WTC11 (cell line): ENCODE data around the gene ZNF565. TPM values are rescaled to one million over a fixed set of nuclear protein-coding genes. Genes with fewer than 3 reads are reported as not detected.

Experiments used
- ATAC-seq: fragments of 200-7000 bp; cut with Tn5 transposase; 2 replicates; pipeline ENCODE4 v1.10.0; 2021; ENCODE audit warnings: mild to moderate bottlenecking, moderate library complexity
- CTCF ChIA-PET: fragments of 300-600 bp; sonication (Branson Sonifier 250); formaldehyde crosslinking; loops from one replicate; lab custom pipeline; 2021; ENCODE audit warnings: antibody characterized with exemption; lab: Charles Lee
- POLR2A ChIA-PET: fragments of 350-600 bp; sonication (Branson Sonifier 250); formaldehyde crosslinking; loops from one replicate; lab custom pipeline; 2021; ENCODE audit warnings: antibody characterized with exemption; lab: Charles Lee
- DNase-seq: peaks from one replicate; pipeline ENCODE4 v3.0.0; 2021; ENCODE audit warnings: low spot score
- H3K27ac Mint-ChIP-seq: 2 replicates; pipeline ENCODE4 v1.8.0; 2021; ENCODE audit warnings: mixed read lengths
- H3K27me3 Mint-ChIP-seq: 2 replicates; pipeline ENCODE4 v1.8.0; 2021; ENCODE audit warnings: low read depth, mild to moderate bottlenecking, moderate library complexity, mixed read lengths
- H3K36me3 Mint-ChIP-seq: 2 replicates; pipeline ENCODE4 v1.8.0; 2021; ENCODE audit warnings: mixed read lengths
- H3K4me1 Mint-ChIP-seq: 2 replicates; pipeline ENCODE4 v1.8.0; 2022; ENCODE audit warnings: mixed read lengths
- H3K4me3 Mint-ChIP-seq: 2 replicates; pipeline ENCODE4 v1.8.0; 2021; ENCODE audit warnings: mild to moderate bottlenecking, moderate library complexity, mixed read lengths
- H3K9me3 Mint-ChIP-seq: 2 replicates; pipeline ENCODE4 v1.8.0; 2021; ENCODE audit warnings: mixed read lengths
- ATF1 ChIP-seq: sonication (generic); formaldehyde crosslinking; IDR thresholded peaks from 2 replicates; pipeline ENCODE4 v1.8.1; 2023; ENCODE audit warnings: mild to moderate bottlenecking, moderate library complexity, missing genetic modification reagents
- EMX1 ChIP-seq: fragments of 250-450 bp; sonication (Bioruptor Pico); IDR thresholded peaks from 2 replicates; pipeline ENCODE4 v1.8.0; 2021; ENCODE audit warnings: mild to moderate bottlenecking
- HMGA2 ChIP-seq: fragments of 250-450 bp; sonication (Bioruptor Pico); IDR thresholded peaks from 2 replicates; pipeline ENCODE4 v1.4.0; 2021; ENCODE audit warnings: mild to moderate bottlenecking, moderate library complexity
- MXD4 ChIP-seq: fragments of 250-450 bp; sonication (Bioruptor Pico); IDR thresholded peaks from 2 replicates; pipeline ENCODE4 v1.8.0; 2021; ENCODE audit warnings: mild to moderate bottlenecking, moderate library complexity, borderline replicate concordance
- NR2C2 ChIP-seq: sonication (generic); formaldehyde crosslinking; IDR thresholded peaks from 2 replicates; pipeline ENCODE4 v1.8.0; 2022; ENCODE audit warnings: mild to moderate bottlenecking, missing genetic modification reagents
- SMAD3 ChIP-seq: sonication (generic); formaldehyde crosslinking; IDR thresholded peaks from 2 replicates; pipeline ENCODE4 v1.8.0; 2022; ENCODE audit warnings: missing genetic modification reagents, mild to moderate bottlenecking, borderline replicate concordance
- USF2 ChIP-seq: sonication (generic); formaldehyde crosslinking; IDR thresholded peaks from 2 replicates; pipeline ENCODE4 v1.8.1; 2023; ENCODE audit warnings: mild to moderate bottlenecking, missing genetic modification reagents, moderate library complexity
- ZBTB21 ChIP-seq: sonication (generic); formaldehyde crosslinking; IDR thresholded peaks from 2 replicates; pipeline ENCODE4 v1.8.1; 2023; ENCODE audit warnings: mild to moderate bottlenecking, missing genetic modification reagents, borderline replicate concordance
- ZNF396 ChIP-seq: fragments of 250-450 bp; sonication (Bioruptor Pico); IDR thresholded peaks from 2 replicates; pipeline ENCODE4 v1.8.0; 2021; ENCODE audit warnings: mild to moderate bottlenecking, moderate library complexity, borderline replicate concordance
- ZNF416 ChIP-seq: fragments of 250-450 bp; sonication (Bioruptor Pico); IDR thresholded peaks from 2 replicates; pipeline ENCODE4 v1.9.0; 2021; ENCODE audit warnings: mild to moderate bottlenecking, inconsistent platforms
- total RNA-seq: library from RNA; stranded (reverse); gene quantifications from 3 replicates; pipeline ENCODE4 v1.2.3, GENCODE V29; 2021
- TF ChIP-seq, protein P1 (sequence below): sonication (generic); formaldehyde crosslinking; IDR thresholded peaks from 2 replicates; pipeline ENCODE4 v1.8.1; 2022; ENCODE audit warnings: mild to moderate bottlenecking, moderate library complexity, missing genetic modification reagents
- TF ChIP-seq, protein P2 (sequence below): sonication (generic); formaldehyde crosslinking; IDR thresholded peaks from 2 replicates; pipeline ENCODE4 v1.8.0; 2022; ENCODE audit warnings: mild to moderate bottlenecking, missing genetic modification reagents
- TF ChIP-seq, protein P3 (sequence below): fragments of 250-450 bp; sonication (Bioruptor Pico); IDR thresholded peaks from 2 replicates; pipeline ENCODE4 v1.8.0; 2021; ENCODE audit warnings: mild to moderate bottlenecking
- TF ChIP-seq, protein P4 (sequence below): sonication (generic); formaldehyde crosslinking; IDR thresholded peaks from 2 replicates; pipeline ENCODE4 v1.8.1; 2023; ENCODE audit warnings: mild to moderate bottlenecking, missing genetic modification reagents, borderline replicate concordance
- TF ChIP-seq, protein P5 (sequence below): fragments of 250-450 bp; sonication (Bioruptor Pico); conservative IDR thresholded peaks from 2 replicates; pipeline ENCODE4 v1.9.0; 2021; ENCODE audit warnings: mild to moderate bottlenecking
- TF ChIP-seq, protein P6 (sequence below): sonication (generic); formaldehyde crosslinking; IDR thresholded peaks from 2 replicates; pipeline ENCODE4 v1.8.0; 2022; ENCODE audit warnings: mild to moderate bottlenecking, missing genetic modification reagents

Gene ZNF565
- total RNA-seq, 1 experiment from 2014 or later = 3.0 TPM

DNA sequence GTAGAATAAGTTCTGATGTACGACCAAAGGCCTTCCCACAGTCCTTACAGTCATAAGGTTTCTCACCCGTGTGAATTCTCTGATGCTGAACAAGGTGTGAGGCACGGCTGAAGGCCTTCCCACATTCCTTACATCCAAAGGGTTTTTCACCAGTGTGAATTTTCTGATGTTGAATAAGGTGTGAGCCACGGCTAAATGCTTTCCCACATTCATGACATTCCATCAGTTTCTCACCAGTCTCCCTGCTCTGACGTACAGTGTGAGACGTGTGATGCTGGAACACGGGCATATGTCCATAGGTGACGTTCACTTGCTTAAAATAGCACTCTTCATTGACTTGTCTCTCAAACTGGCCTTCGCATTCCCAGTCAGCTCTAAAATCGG, 31.2 kb downstream of the ZNF565 start:
- Mint-ChIP-seq H3K4me1 (peaks cover 13% of the 10 kb centered on the region), H3K9me3 (no peaks in the 10 kb centered on the region), H3K27me3 (no peaks in the 10 kb centered on the region), H3K36me3 (no peaks in the 10 kb centered on the region), H3K27ac (peak overlapping the region; percentile 93), H3K4me3 (no peak overlapping the region)
- peak; percentile 21 for ATAC-seq
- DNase-seq = no peak
- CTCF ChIA-PET = interaction anchor here (2.1 kb wide), 1 partner anchor 56 kb away, joined by 8 read pairs; no protein-coding TSS in a partner anchor
- no peak for TF ChIP-seq NR2C2 (CRISPR knock-in tag)
- TF ChIP-seq ZNF396 = no peak
- TF ChIP-seq, protein P1, sequence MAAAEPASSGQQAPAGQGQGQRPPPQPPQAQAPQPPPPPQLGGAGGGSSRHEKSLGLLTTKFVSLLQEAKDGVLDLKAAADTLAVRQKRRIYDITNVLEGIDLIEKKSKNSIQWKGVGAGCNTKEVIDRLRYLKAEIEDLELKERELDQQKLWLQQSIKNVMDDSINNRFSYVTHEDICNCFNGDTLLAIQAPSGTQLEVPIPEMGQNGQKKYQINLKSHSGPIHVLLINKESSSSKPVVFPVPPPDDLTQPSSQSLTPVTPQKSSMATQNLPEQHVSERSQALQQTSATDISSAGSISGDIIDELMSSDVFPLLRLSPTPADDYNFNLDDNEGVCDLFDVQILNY (CRISPR knock-in tag) = no peak
- no peak for TF ChIP-seq MXD4 (CRISPR knock-in tag)
- TF ChIP-seq, protein P2, sequence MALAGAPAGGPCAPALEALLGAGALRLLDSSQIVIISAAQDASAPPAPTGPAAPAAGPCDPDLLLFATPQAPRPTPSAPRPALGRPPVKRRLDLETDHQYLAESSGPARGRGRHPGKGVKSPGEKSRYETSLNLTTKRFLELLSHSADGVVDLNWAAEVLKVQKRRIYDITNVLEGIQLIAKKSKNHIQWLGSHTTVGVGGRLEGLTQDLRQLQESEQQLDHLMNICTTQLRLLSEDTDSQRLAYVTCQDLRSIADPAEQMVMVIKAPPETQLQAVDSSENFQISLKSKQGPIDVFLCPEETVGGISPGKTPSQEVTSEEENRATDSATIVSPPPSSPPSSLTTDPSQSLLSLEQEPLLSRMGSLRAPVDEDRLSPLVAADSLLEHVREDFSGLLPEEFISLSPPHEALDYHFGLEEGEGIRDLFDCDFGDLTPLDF = no peak
- no peak for TF ChIP-seq HMGA2 (CRISPR knock-in tag)
- TF ChIP-seq, protein P3, sequence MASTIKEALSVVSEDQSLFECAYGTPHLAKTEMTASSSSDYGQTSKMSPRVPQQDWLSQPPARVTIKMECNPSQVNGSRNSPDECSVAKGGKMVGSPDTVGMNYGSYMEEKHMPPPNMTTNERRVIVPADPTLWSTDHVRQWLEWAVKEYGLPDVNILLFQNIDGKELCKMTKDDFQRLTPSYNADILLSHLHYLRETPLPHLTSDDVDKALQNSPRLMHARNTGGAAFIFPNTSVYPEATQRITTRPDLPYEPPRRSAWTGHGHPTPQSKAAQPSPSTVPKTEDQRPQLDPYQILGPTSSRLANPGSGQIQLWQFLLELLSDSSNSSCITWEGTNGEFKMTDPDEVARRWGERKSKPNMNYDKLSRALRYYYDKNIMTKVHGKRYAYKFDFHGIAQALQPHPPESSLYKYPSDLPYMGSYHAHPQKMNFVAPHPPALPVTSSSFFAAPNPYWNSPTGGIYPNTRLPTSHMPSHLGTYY = no peak
- TF ChIP-seq ZBTB21 (CRISPR knock-in tag) = no peak
- TF ChIP-seq, protein P4, sequence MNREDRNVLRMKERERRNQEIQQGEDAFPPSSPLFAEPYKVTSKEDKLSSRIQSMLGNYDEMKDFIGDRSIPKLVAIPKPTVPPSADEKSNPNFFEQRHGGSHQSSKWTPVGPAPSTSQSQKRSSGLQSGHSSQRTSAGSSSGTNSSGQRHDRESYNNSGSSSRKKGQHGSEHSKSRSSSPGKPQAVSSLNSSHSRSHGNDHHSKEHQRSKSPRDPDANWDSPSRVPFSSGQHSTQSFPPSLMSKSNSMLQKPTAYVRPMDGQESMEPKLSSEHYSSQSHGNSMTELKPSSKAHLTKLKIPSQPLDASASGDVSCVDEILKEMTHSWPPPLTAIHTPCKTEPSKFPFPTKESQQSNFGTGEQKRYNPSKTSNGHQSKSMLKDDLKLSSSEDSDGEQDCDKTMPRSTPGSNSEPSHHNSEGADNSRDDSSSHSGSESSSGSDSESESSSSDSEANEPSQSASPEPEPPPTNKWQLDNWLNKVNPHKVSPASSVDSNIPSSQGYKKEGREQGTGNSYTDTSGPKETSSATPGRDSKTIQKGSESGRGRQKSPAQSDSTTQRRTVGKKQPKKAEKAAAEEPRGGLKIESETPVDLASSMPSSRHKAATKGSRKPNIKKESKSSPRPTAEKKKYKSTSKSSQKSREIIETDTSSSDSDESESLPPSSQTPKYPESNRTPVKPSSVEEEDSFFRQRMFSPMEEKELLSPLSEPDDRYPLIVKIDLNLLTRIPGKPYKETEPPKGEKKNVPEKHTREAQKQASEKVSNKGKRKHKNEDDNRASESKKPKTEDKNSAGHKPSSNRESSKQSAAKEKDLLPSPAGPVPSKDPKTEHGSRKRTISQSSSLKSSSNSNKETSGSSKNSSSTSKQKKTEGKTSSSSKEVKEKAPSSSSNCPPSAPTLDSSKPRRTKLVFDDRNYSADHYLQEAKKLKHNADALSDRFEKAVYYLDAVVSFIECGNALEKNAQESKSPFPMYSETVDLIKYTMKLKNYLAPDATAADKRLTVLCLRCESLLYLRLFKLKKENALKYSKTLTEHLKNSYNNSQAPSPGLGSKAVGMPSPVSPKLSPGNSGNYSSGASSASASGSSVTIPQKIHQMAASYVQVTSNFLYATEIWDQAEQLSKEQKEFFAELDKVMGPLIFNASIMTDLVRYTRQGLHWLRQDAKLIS (CRISPR knock-in tag) = no peak
- TF ChIP-seq SMAD3 (CRISPR knock-in tag) = no peak
- TF ChIP-seq, protein P5, sequence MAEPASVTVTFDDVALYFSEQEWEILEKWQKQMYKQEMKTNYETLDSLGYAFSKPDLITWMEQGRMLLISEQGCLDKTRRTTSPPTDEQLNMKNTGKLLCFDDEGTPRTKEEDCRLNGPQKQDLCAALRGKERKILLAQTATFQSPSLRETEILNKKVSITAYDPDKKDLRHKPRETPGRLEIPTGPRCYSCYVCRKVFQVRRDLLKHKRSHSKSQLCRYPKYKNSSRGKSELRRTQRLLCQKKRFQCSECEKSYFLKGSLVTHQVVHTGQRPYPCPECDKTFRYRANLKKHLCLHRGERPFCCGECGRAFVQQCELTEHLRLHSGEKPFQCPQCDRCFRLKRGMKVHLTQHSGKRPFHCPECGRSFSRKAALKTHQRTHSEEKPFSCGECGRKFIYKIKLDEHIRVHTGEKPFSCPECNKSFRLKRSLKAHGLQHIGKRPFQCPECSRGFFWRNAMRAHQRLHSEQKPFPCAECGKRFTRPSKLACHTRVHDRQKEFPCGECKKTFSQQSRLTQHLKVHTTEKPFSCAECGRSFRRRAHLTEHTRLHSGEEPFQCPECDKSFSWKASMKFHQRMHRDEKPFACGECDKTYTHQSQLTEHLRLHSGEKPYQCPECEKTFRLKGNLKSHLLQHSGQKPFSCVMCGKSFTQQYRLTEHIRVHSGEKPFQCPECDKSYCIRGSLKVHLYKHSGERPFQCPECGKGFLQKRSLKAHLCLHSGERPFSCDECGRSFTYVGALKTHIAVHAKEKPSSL (CRISPR knock-in tag) = no peak
- no peak for TF ChIP-seq USF2 (CRISPR knock-in tag)
- TF ChIP-seq EMX1 (CRISPR knock-in tag) = no peak
- TF ChIP-seq ZNF416 = no peak
- TF ChIP-seq, protein P6, sequence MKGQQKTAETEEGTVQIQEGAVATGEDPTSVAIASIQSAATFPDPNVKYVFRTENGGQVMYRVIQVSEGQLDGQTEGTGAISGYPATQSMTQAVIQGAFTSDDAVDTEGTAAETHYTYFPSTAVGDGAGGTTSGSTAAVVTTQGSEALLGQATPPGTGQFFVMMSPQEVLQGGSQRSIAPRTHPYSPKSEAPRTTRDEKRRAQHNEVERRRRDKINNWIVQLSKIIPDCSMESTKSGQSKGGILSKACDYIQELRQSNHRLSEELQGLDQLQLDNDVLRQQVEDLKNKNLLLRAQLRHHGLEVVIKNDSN (CRISPR knock-in tag) = no peak
- TF ChIP-seq ATF1 (CRISPR knock-in tag) = no peak
- POLR2A ChIA-PET = no interaction called here
